Measurements from ENCODE around the gene AEBP1.
A peak's percentile ranks its signal among the peaks of the same experiment; 100 is the strongest.

The AEBP1 gene

GRCh38 chr7:44103923-44104859 lies at the start of gene AEBP1:
Gene AEBP1 (plus strand): TSS chr7:44104345. CDS start chr7:44104666, 321 bp downstream.
- no peak for DNase-seq (ENCODE audit: low spot score)

GRCh38 chr7:44056681-44057080 lies 47.5 kb upstream of the AEBP1 start:
- DNase-seq (ENCODE audit: low spot score), result no peak

- DNase-seq (ENCODE audit: low spot score), result no peak
Observed at GRCh38 chr7:44057181-44057848, 46.8 kb upstream of the AEBP1 start.

- DNase-seq (ENCODE audit: low spot score), result no peak
Observed at GRCh38 chr7:44057849-44058758, 46.0 kb upstream of the AEBP1 start.

DNA sequence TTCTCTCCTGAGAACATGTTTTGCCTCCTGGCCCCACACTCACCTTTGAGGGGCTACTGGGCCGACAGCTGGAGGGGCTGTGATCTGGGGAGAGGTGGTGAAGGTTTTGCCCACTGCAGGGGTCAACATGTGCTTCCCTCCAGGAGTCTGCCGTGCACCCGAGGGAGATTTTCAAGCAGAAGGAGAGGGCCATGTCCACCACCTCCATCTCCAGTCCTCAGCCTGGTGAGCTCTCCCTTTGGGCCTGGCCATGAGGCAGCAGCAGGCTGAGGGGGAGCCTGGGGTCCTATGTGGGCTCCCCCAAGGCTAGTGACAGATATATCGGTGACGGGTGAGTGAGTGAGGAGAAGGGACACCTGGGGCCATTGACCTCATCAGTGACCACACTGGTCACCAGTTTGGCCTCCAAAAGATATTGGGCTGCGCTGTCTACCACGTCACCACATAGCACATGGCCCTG lies 45.4 kb upstream of the AEBP1 start:
- no peak for DNase-seq (ENCODE audit: low spot score)

GRCh38 chr7:44059219-44060090 lies 44.7 kb upstream of the AEBP1 start:
- DNase-seq (ENCODE audit: low spot score), result no peak

- no peak for DNase-seq (ENCODE audit: low spot score)
Observed at GRCh38 chr7:44060091-44060947, 43.8 kb upstream of the AEBP1 start.

DNA sequence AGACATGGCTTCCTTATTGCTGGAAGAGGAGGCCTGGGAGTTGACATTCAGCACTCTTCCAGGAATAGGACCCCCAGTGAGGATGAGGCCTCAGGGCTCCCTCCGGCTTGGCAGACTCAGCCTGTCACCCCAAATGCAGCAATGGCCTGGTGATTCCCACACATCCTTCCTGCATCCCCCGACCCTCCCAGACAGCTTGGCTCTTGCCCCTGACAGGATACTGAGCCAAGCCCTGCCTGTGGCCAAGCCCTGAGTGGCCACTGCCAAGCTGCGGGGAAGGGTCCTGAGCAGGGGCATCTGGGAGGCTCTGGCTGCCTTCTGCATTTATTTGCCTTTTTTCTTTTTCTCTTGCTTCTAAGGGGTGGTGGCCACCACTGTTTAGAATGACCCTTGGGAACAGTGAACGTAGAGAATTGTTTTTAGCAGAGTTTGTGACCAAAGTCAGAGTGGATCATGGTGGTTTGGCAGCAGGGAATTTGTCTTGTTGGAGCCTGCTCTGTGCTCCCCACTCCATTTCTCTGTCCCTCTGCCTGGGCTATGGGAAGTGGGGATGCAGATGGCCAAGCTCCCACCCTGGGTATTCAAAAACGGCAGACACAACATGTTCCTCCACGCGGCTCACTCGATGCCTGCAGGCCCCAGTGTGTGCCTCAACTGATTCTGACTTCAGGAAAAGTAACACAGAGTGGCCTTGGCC lies 43.0 kb upstream of the AEBP1 start:
- no peak for DNase-seq (ENCODE audit: low spot score)

DNA sequence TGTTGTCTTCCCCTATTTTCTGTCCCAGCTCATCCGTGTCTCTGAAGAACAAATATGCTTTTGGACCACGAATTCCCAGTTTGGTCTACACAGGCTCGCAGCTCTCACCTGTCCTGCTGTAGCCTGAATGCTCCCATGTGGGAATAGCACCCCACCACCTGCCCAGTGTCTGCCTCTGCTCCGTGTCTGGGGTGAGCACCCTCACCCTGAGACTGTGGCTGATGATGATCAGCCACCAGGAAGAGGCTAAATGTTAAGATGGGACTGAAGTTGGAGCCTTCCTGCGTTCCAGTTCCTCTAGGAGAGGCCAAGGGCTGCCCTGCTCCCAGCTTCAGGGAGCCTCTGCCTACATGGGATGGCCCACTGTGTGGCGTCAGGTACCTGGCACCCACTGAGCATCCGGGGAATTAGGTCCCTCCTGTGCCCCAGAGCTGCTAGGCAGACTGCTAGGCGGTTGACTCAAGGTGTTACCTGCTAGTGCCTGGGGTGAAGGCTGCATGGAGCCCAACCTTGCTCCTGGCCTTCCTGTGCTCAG lies 42.4 kb upstream of the AEBP1 start:
- DNase-seq (ENCODE audit: low spot score), result no peak

GRCh38 chr7:44062180-44062902 lies 41.8 kb upstream of the AEBP1 start:
- no peak for DNase-seq (ENCODE audit: low spot score)

DNA sequence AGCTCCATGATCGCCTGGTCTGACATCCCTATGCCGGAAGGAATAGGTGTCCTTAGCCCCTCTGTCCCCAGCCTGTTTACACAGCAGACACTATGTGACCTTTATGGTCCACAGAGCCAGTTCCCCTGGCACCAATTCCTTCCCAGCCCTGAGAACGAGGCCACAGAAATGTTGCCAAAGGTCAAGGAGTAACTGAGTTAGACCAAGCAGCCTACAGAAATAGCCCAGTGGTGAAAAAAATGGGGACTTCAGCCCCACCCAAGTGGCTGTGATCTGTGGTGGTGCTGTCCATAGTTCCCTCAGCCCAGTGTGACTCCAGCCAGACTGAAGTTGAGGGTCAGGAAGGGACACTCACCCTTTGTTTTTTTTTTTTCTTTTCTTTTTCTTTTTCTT lies 41.2 kb upstream of the AEBP1 start:
- no peak for DNase-seq (ENCODE audit: low spot score)

GRCh38 chr7:44063547-44063893 lies 40.6 kb upstream of the AEBP1 start:
- no peak for DNase-seq (ENCODE audit: low spot score)

- no peak for DNase-seq (ENCODE audit: low spot score)
Observed at GRCh38 chr7:44063894-44064651, 40.1 kb upstream of the AEBP1 start.

DNA sequence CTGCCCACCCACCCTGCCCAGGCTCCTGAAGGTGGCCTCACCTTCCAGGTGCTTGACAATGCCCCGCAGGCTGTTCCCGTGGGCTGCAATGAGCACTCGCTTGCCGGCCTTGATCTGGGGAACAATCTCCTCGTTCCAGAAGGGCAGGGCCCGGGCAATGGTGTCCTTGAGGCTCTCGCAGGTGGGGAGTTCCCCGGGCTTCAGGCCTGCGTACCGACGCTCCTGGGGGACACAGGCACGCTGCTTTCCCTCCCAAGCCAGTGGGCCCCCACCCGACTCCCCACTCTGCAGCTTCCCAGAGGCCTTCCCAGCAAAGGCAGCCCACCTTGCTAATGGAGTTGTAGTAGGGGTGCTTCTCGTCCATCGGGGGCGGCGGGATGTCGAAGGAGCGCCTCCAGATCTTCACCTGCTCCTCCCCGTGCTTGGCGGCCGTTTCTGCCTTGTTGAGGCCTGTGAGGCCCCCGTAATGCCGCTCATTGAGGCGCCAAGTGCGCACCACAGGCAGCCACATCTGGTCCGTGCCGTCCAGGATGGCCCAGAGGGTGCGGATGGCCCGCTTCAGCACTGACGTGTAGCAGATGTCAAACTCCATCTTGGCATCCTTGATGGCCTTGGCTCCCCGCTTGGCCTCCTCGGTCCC lies 39.2 kb upstream of the AEBP1 start:
- no peak for DNase-seq (ENCODE audit: low spot score)

- peak; percentile 65 for DNase-seq (ENCODE audit: low spot score)
Observed at GRCh38 chr7:44065431-44066110, 38.6 kb upstream of the AEBP1 start, which contains the start of gene PGAM2. Gene PGAM2 (minus strand): TSS chr7:44065567. CDS start chr7:44065529, 38 bp downstream.

GRCh38 chr7:44066111-44066460 lies 38.1 kb upstream of the AEBP1 start:
- DNase-seq (ENCODE audit: low spot score), result no peak

All from globus pallidus (tissue), 1 donor.